ENCODE measurements around the gene DLG2.
"Not testable (repeated sequence)": the region's sequence is repeated elsewhere in the genome, so short reads cannot be mapped to it uniquely, and the experiment has no call there.

DLG2 gene

GRCh38 chr11:83641511-83641910 is 1985.6 kb downstream of the DLG2 start:
- no peak for DNase-seq (ENCODE audit: low spot score)

- no peak for DNase-seq (ENCODE audit: low spot score)
Measured at GRCh38 chr11:83639995-83640758, 1987.0 kb downstream of the DLG2 start.

GRCh38 chr11:83635166-83635565 is 1992.0 kb downstream of the DLG2 start:
- DNase-seq (ENCODE audit: low spot score): no peak

GRCh38 chr11:83630211-83630610 is 1996.9 kb downstream of the DLG2 start:
- no peak for DNase-seq (ENCODE audit: low spot score)

GRCh38 chr11:83629775-83630174 is 1997.4 kb downstream of the DLG2 start:
- no peak for DNase-seq (ENCODE audit: low spot score)

- no peak for DNase-seq (ENCODE audit: low spot score)
Measured at GRCh38 chr11:83628622-83629355, 1998.4 kb downstream of the DLG2 start.

GRCh38 chr11:83625336-83625735 is 2001.8 kb downstream of the DLG2 start:
- DNase-seq (ENCODE audit: low spot score): no peak

GRCh38 chr11:83617671-83618070 is 2009.5 kb downstream of the DLG2 start:
- no peak for DNase-seq (ENCODE audit: low spot score)

GRCh38 chr11:83613767-83614121 is 2013.4 kb downstream of the DLG2 start:
- DNase-seq (ENCODE audit: low spot score): no peak

GRCh38 chr11:83612891-83613766 is 2014.0 kb downstream of the DLG2 start:
- no peak for DNase-seq (ENCODE audit: low spot score)

- no peak for DNase-seq (ENCODE audit: low spot score)
Measured at GRCh38 chr11:83611600-83611999, 2015.5 kb downstream of the DLG2 start.

- peak; percentile 69 for DNase-seq (ENCODE audit: low spot score)
Measured at GRCh38 chr11:83611031-83611430, 2016.1 kb downstream of the DLG2 start.

GRCh38 chr11:83609191-83609590 is 2018.0 kb downstream of the DLG2 start:
- DNase-seq (ENCODE audit: low spot score): no peak

- no peak for DNase-seq (ENCODE audit: low spot score)
Measured at GRCh38 chr11:83608571-83608970, 2018.6 kb downstream of the DLG2 start.

- DNase-seq (ENCODE audit: low spot score): no peak
Measured at GRCh38 chr11:83601914-83602527, 2025.1 kb downstream of the DLG2 start.

GRCh38 chr11:83601201-83601913 is 2025.8 kb downstream of the DLG2 start:
- no peak for DNase-seq (ENCODE audit: low spot score)

- no peak for DNase-seq (ENCODE audit: low spot score)
Measured at GRCh38 chr11:83600661-83601060, 2026.5 kb downstream of the DLG2 start.

- DNase-seq (ENCODE audit: low spot score): no peak
Measured at GRCh38 chr11:83599066-83599465, 2028.1 kb downstream of the DLG2 start.

- not testable (repeated sequence) for DNase-seq (ENCODE audit: low spot score)
Measured at GRCh38 chr11:83587797-83588196, 2039.3 kb downstream of the DLG2 start.

GRCh38 chr11:83583757-83584366 is 2043.3 kb downstream of the DLG2 start:
- no peak for DNase-seq (ENCODE audit: low spot score)

- no peak for DNase-seq (ENCODE audit: low spot score)
Measured at GRCh38 chr11:83574519-83574918, 2052.6 kb downstream of the DLG2 start.
